ENCODE results near the gene IFNA14. TPM values are rescaled to one million over a fixed set of nuclear protein-coding genes. Genes with fewer than 3 reads are reported as not detected.
"Not testable (repeated sequence)": the region's sequence is repeated elsewhere in the genome, so short reads cannot be mapped to it uniquely, and the experiment has no call there.

The IFNA14 gene
- total RNA-seq, 4 donors from 2014 or later, result not detected

DNA sequence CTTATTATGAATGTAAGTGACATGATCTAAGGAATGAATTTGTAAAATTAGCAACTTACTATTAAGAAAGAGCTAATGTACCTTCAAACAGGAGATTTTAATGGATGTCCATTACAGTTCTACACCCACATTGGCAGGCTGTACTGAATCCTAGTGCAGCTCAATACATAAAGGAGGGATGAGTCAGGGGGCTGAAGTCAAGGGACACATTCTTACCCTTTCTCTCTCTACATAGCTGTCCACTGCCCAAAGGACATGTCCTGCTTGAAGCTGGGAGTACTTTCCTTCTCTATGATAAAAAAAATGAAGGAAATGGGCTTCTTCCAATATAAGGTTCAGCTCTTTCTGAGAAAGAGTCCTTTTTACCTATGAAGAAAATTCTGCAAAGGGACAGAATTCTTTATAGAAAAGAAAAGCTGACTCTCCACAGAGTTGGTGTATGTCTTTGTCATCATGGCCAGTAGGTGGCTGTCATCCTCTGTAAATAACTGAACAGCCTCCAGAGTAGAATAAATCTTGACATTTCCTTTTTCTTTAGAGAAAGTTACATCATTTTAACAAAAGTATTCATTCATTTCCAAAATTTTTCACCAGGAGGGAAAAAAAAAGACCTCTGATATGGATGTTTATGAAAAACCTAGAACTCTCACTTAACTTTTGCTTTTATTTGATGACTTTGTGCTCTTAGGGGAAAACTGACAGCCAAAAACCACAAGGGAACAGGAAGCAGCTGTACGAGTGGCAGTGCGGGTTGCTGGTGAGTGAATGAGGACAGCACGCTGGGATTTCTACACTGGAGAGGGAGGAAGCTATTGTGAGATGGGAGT is 13.1 kb upstream of the IFNA14 start:
- DNase-seq, result no peak
- intact Hi-C loops (cut with DNase I; ENCODE audit: low total_unique reads), result no loop called here
- H3K4me3 ChIP-seq, result no peak overlapping the region

DNA sequence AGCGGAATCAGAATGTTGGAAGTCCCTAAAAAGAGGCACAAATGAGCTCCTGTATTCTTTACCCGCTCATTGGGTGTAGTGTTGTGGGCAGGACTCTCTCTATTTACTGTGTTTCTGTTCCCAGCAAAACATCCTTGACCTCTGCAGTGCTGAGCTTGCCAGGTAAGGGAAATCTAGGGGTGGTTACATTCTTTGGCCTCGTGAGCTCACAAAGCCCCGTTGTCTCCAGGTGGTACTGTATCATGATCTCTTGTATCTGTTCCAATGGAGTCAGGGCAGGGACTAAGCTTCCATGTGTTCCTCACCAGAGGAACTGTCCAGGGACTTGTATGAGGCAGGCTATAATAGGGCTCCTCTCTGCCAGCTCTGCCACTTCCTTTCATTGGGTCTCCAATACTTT is 11.8 kb upstream of the IFNA14 start:
- DNase-seq, result no peak
- Histone ChIP-seq H3K4me1 (no peaks in the 10 kb centered on the region), H3K9me3 (no peaks in the 10 kb centered on the region), H3K36me3 (no peaks in the 10 kb centered on the region), H3K4me3 (no peak overlapping the region), H3K27ac (no peak overlapping the region), H3K27me3 (peaks cover 0 to 3% of the 10 kb centered on the region in 2 donors)
- no peak for TF ChIP-seq POLR2A (IDR thresholded peaks at IDR 0.05)
- TF ChIP-seq, protein P1, sequence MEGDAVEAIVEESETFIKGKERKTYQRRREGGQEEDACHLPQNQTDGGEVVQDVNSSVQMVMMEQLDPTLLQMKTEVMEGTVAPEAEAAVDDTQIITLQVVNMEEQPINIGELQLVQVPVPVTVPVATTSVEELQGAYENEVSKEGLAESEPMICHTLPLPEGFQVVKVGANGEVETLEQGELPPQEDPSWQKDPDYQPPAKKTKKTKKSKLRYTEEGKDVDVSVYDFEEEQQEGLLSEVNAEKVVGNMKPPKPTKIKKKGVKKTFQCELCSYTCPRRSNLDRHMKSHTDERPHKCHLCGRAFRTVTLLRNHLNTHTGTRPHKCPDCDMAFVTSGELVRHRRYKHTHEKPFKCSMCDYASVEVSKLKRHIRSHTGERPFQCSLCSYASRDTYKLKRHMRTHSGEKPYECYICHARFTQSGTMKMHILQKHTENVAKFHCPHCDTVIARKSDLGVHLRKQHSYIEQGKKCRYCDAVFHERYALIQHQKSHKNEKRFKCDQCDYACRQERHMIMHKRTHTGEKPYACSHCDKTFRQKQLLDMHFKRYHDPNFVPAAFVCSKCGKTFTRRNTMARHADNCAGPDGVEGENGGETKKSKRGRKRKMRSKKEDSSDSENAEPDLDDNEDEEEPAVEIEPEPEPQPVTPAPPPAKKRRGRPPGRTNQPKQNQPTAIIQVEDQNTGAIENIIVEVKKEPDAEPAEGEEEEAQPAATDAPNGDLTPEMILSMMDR (IDR thresholded peaks at IDR 0.05), result no peak
- intact Hi-C loops (cut with DNase I; ENCODE audit: low total_unique reads), result no loop called here

More for the DNA sequence above, 13.1 kb upstream of the IFNA14 start:
- Histone ChIP-seq H3K36me3 (no peaks in the 10 kb centered on the region), H3K4me1 (no peaks in the 10 kb centered on the region), H3K27me3 (peaks cover 0 to 3% of the 10 kb centered on the region in 2 donors), H3K27ac (no peak overlapping the region), H3K9me3 (no peaks in the 10 kb centered on the region)
- TF ChIP-seq, protein P1 (IDR thresholded peaks at IDR 0.05), result no peak
- TF ChIP-seq POLR2A (IDR thresholded peaks at IDR 0.05), result no peak

DNA sequence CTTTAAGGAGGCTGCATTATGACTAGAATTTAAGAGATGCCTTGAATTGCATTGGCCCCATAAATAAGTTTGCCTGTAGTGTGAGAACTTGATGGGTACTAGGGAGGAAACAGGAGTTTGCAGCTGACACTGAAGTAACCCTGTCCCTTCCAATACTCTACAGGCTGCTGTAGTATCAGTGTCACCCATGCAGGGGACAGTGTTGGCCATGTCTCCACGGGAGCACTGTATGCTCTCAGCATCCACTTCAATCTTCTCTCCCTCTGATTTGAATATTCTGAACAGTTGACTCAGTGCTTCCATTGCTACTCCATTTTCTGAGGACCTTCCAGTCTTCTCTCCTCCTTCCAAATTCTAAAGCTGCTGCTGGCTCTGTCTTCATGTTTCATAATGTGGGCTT is 11.4 kb upstream of the IFNA14 start:
- Histone ChIP-seq H3K4me3 (no peak overlapping the region), H3K27me3 (peaks cover 0 to 3% of the 10 kb centered on the region in 2 donors), H3K9me3 (no peaks in the 10 kb centered on the region), H3K4me1 (no peaks in the 10 kb centered on the region), H3K27ac (no peak overlapping the region), H3K36me3 (no peaks in the 10 kb centered on the region)
- intact Hi-C loops (cut with DNase I; ENCODE audit: low total_unique reads), result no loop called here
- no peak for DNase-seq
- TF ChIP-seq, protein P1 (IDR thresholded peaks at IDR 0.05), result no peak
- no peak for TF ChIP-seq POLR2A (IDR thresholded peaks at IDR 0.05)

DNA sequence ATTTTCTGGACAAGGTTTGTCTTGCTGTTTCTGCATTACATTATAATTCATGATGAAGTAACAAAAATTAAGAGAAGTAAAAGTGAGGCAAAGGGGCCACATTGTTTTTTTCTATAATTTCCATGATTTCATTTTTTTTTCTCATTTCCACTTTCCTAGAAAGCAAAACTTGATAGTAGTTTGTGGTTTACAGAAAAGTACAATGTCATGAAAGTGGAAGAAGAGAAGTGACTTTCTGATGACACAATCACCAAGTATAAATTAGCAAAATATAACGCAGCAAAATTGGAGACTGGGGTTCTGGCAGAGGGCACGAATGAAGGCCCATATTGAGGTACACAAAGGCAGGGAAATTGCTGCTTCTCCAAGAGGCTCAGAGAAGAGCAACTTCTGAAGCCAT is 5.0 kb upstream of the IFNA14 start:
- H3K27ac ChIP-seq, result no peak overlapping the region
- H3K36me3 ChIP-seq, result no peaks in the 10 kb centered on the region
- H3K27me3 ChIP-seq, result peaks cover 0 to 3% of the 10 kb centered on the region in 2 donors
- TF ChIP-seq POLR2A (IDR thresholded peaks at IDR 0.05), result no peak
- TF ChIP-seq, protein P1 (IDR thresholded peaks at IDR 0.05), result no peak
- H3K9me3 ChIP-seq, result no peaks in the 10 kb centered on the region
- no peaks in the 10 kb centered on the region for H3K4me1 ChIP-seq
- intact Hi-C loops (cut with DNase I; ENCODE audit: low total_unique reads), result no loop called here
- no peak for DNase-seq
- H3K4me3 ChIP-seq, result no peak overlapping the region

DNA sequence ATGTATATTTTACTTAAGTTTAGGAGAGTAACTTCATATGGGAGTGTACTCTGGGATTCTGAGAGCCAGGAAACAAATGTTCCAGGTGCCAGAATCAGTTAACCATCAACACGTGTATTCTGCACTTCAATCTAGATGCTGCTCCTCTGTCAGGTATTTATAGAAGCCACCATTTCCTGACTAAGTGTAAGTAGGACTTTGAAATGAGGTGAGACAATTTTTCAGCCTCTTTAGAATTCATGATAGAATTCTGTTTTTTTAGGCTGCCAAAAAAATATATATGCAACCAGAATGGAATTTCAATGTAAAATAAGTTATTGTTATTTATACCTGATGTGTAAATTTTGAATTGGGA is 3.5 kb downstream of the IFNA14 start:
- H3K36me3 ChIP-seq; H3K27me3 ChIP-seq; H3K4me3 ChIP-seq; DNase-seq; H3K9me3 ChIP-seq; H3K4me1 ChIP-seq; H3K27ac ChIP-seq; intact Hi-C loops (cut with DNase I; ENCODE audit: low total_unique reads): not testable (repeated sequence)

All from uterus (tissue), 4 donors.